Chondrocyte (in vitro differentiated cells): ENCODE results near the gene ATP1A1. TPM values are rescaled to one million over a fixed set of nuclear protein-coding genes. Genes with fewer than 3 reads are reported as not detected.
A peak's percentile ranks its signal among the peaks of the same experiment; 100 is the strongest.

Experiments
- DNase-seq: peaks from one replicate; pipeline ENCODE4 v3.0.0; 2021; ENCODE audit warnings: mixed read lengths, low spot score
- H3K27ac Mint-ChIP-seq: one replicate; pipeline ENCODE4 v1.8.0; 2021; ENCODE audit warnings: mild to moderate bottlenecking, moderate library complexity, mixed read lengths; ENCODE audit not compliant: unreplicated experiment
- H3K27me3 Mint-ChIP-seq: 2 replicates; pipeline ENCODE4 v1.8.0; 2021; ENCODE audit warnings: low read depth, mixed read lengths
- H3K36me3 Mint-ChIP-seq: 2 replicates; pipeline ENCODE4 v1.8.0; 2021; ENCODE audit warnings: low read depth, mixed read lengths
- H3K4me1 Mint-ChIP-seq: 2 replicates; pipeline ENCODE4 v1.8.0; 2021; ENCODE audit warnings: low read depth, mild to moderate bottlenecking, mixed read lengths
- H3K4me3 Mint-ChIP-seq: one replicate; pipeline ENCODE4 v1.8.0; 2021; ENCODE audit warnings: mild to moderate bottlenecking, moderate library complexity, mixed read lengths; ENCODE audit not compliant: unreplicated experiment
- H3K9me3 Mint-ChIP-seq: 2 replicates; pipeline ENCODE4 v1.8.0; 2021; ENCODE audit warnings: low read depth, mixed read lengths
- CTCF ChIP-seq: fragments of 200-600 bp; sonication (generic); IDR thresholded peaks from 2 replicates; pipeline ENCODE4 v1.5.0; 2021; ENCODE audit warnings: antibody characterized with exemption, mild to moderate bottlenecking, moderate library complexity
- total RNA-seq: library from RNA; stranded (reverse); gene quantifications from 3 replicates; pipeline ENCODE4 v1.2.1, GENCODE V29; 2021

ATP1A1 gene
- total RNA-seq, 1 donor from 2014 or later: 188 TPM

DNA sequence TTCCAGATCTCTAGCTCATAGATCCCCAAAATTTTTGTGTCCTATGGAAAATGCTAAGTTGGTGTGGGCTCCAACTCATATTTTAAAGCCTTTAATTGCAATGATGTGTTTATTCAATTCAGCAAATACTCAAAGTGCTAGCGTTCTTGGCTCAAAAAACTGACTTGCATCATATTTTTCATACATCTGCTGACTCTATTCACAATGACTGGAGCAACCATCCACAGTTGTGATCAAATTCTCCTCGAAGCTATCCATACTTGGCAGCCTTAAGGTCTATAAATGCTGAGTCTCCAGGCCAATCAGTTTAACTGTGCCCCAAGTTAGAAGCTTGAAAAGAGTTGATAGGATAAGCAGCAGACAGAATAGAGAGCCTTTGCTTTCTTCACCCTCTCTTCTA is 2.9 kb upstream of the ATP1A1 start:
- Mint-ChIP-seq H3K4me1 (peaks cover 33% of the 10 kb centered on the region), H3K4me3 (no peak overlapping the region), H3K9me3 (no peaks in the 10 kb centered on the region), H3K36me3 (no peaks in the 10 kb centered on the region), H3K27ac (no peak overlapping the region), H3K27me3 (peaks cover 6% of the 10 kb centered on the region)
- no peak for DNase-seq
- TF ChIP-seq CTCF: no peak

DNA sequence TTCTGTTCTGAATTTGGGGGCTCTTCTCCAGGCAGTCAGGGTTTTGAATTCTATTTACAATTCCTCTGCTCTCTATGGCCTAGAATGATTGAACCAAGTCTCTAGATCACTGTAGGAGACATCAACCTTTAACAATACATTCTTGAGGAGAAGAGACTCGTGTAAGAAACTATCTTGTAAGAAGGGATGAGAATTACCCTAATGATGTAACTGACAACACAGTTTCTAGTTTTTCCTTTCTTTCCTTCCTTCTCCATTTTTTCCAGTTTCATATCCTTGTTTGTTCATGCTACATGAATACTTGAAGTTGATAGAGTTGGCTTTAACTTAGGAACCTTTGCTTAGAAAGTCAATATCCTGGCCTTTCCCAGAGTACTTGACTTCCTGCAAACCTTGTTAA is 1.3 kb upstream of the ATP1A1 start:
- no peak for DNase-seq
- peaks cover 49% of the 10 kb centered on the region for H3K4me1 Mint-ChIP-seq
- H3K36me3 Mint-ChIP-seq: no peaks in the 10 kb centered on the region
- TF ChIP-seq CTCF: no peak
- no peaks in the 10 kb centered on the region for H3K27me3 Mint-ChIP-seq
- no peak overlapping the region for H3K27ac Mint-ChIP-seq
- no peaks in the 10 kb centered on the region for H3K9me3 Mint-ChIP-seq
- no peak overlapping the region for H3K4me3 Mint-ChIP-seq

DNA sequence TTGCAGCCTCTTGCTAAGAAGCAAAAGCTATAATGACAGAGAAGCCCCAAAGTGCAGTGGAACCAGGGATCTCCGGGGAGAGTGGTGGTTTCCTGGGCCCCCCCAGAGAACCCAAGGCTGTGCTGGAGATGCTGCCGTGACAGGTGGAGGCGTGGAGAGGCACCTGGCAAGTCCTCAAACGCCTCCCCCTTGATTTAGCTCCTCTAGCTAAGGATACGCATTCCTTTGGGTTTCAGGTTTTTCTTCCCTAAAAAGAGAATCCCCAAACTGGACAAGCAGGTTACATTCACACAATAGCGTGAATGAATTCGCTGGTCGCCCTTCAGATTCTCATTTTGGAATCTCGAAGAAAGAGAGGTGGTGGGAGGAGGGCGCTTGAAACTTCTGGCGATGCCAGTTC is 853 bp upstream of the ATP1A1 start:
- DNase-seq: no peak
- Mint-ChIP-seq H3K36me3 (no peaks in the 10 kb centered on the region), H3K27me3 (no peaks in the 10 kb centered on the region), H3K4me3 (peak overlapping the region; percentile 92), H3K9me3 (no peaks in the 10 kb centered on the region), H3K27ac (peak overlapping the region; percentile 61), H3K4me1 (peaks cover 52% of the 10 kb centered on the region)
- TF ChIP-seq CTCF: no peak

DNA sequence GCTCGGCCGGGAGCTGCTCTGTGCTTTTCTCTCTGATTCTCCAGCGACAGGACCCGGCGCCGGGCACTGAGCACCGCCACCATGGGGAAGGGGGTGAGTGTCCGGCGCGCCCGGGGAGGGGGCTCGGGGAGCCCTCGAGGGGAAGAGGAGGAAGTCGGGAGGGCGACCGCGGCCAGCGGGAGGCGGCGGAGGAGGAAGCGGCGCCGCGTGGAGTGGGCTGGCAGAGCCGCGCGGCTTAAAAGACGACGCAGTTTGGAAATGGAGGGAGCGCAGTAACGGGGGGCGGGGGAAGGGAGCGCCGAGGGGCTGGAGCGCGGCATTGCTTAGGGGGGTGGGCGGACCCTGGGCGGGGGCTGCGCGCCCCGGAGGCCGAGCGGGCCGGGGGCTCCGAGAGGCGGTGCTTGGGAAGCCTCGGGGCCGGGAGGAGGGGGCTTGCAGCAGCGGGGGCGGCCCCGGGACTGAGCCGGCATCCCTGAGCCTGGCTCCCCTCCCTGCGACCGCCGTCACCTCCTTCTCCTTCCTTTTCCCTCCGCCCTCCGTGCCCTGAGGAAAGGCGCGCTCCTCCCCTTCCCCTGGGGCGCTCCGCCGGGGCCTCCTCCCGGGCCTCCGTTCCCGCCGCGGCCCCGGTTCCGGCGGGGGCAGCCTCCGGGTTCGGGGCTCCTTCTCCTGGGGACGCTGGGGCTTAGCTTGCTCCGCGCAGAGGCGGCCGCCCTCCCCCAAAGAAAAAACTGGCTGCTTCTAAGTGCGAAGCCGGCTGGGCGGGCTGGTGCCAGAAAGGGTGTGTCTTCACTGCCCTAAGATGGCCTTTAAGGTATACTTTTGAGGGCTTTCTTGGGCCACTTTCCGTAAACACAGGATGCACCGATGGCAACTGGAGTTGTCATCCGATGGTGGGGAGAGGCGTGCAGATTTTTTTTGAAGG is 648 bp downstream of the ATP1A1 start:
- peak; percentile 72 for DNase-seq
- Mint-ChIP-seq H3K36me3 (no peaks in the 10 kb centered on the region), H3K9me3 (no peaks in the 10 kb centered on the region), H3K27me3 (no peaks in the 10 kb centered on the region), H3K4me3 (peak overlapping the region; percentile 92), H3K4me1 (peaks cover 52% of the 10 kb centered on the region), H3K27ac (peak overlapping the region; percentile 98)
- no peak for TF ChIP-seq CTCF

DNA sequence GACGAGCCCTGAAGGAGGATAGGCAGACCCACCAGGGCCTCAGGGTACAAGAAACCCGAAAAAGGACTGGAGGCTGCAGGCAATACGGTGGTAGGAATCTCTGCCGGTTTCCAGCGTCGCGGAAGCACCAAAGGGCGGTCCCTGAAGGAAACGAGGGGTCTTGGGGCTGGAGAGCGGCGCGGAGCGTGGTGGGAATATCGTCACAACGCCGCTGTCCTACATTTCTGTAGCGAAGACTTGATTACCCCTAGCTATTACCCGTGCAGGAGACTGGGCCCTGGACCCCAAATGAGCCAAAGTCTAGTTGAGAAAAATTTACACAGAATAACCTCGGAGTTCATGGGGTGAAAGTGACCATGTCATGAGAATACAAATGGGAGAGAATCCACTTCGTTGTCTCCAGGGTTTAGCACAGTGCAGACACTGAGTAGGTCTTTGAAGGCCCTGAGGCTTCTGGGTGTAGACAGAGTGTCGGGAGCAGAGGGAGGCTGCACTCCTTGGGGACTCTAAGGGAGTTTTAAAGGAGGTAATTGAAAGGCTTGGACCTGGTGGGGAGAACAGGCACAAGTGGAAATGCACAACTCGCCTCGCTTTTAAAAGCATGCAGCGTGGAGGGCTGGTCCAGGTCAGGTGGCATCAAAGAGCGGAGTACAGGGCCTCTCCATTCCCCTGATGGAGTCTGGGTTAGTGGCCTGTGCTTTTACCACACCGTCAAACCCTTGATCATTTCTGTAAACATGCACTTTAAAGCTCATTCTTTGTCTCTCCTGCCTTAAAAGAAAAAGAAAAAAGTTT is 1.5 kb downstream of the ATP1A1 start:
- Mint-ChIP-seq H3K4me1 (peaks cover 59% of the 10 kb centered on the region), H3K27ac (peak overlapping the region; percentile 98), H3K36me3 (no peaks in the 10 kb centered on the region), H3K9me3 (no peaks in the 10 kb centered on the region), H3K4me3 (peak overlapping the region; percentile 92), H3K27me3 (no peaks in the 10 kb centered on the region)
- DNase-seq: peak; percentile 44
- no peak for TF ChIP-seq CTCF
